OCI-LY3 (cell line): ENCODE measurements around the gene ESR1.

Experiments
- H2AFZ ChIP-seq: fragments of 200-600, 300-600 bp; shearing (Covaris generic); 2 replicates; pipeline ENCODE4 v1.6.0; 2014; ENCODE audit warnings: antibody characterized with exemption, low read depth, low read length
- H3K27ac ChIP-seq: fragments of 200-600, 300-600 bp; sonication (generic); 2 replicates; pipeline ENCODE4 v1.5.1; 2014; ENCODE audit warnings: mild to moderate bottlenecking, low read length, moderate library complexity, mixed read lengths
- H3K27me3 ChIP-seq: fragments of 200-600, 300-600 bp; sonication (generic); 2 replicates; pipeline ENCODE4 v1.6.1; 2014; ENCODE audit warnings: low read depth, low read length, mixed read lengths
- H3K36me3 ChIP-seq: fragments of 200-600, 300-600 bp; sonication (generic); replicated peaks from 2 replicates; pipeline ENCODE3; 2014; ENCODE audit warnings: low read depth, low read length, mixed read lengths
- H3K4me1 ChIP-seq: fragments of 300-600, 200-600 bp; sonication (generic); 2 replicates; pipeline ENCODE4 v1.6.1; 2014; ENCODE audit warnings: low read length, mixed read lengths
- H3K4me2 ChIP-seq: fragments of 200-600, 300-600 bp; sonication (generic); 2 replicates; pipeline ENCODE4 v1.6.1; 2014; ENCODE audit warnings: low read length, mixed read lengths
- H3K4me3 ChIP-seq: fragments of 300-600, 200-600 bp; sonication (generic); 2 replicates; pipeline ENCODE4 v1.5.1; 2014; ENCODE audit warnings: antibody characterized with exemption, mild to moderate bottlenecking, low read length, moderate library complexity
- H3K79me2 ChIP-seq: fragments of 300-600, 200-600 bp; shearing (Covaris generic); 2 replicates; pipeline ENCODE4 v1.6.1; 2014; ENCODE audit warnings: mild to moderate bottlenecking, low read length, mixed read lengths
- H3K9ac ChIP-seq: fragments of 300-600, 200-600 bp; shearing (Covaris generic); 2 replicates; pipeline ENCODE4 v1.6.0; 2014; ENCODE audit warnings: mild to moderate bottlenecking, low read length, moderate library complexity
- H3K9me3 ChIP-seq: fragments of 200-600, 300-600 bp; shearing (Covaris generic); 2 replicates; pipeline ENCODE4 v1.6.1; 2014; ENCODE audit warnings: low read length, mixed read lengths; ENCODE audit not compliant: insufficient read depth
- H4K20me1 ChIP-seq: fragments of 200-600, 300-600 bp; sonication (generic); 2 replicates; pipeline ENCODE4 v1.6.1; 2016; ENCODE audit warnings: low read length, mixed read lengths; ENCODE audit not compliant: insufficient read depth
- EZH2phosphoT487 ChIP-seq: fragments of 200-600 bp; shearing (Covaris generic); IDR thresholded peaks from 2 replicates; pipeline ENCODE4 v1.6.1; 2018; ENCODE audit warnings: antibody characterized with exemption, mixed run types, low read depth
- TF ChIP-seq, protein P1 (sequence below): fragments of 200-600, 300-600 bp; sonication (generic); IDR thresholded peaks from 2 replicates; pipeline ENCODE4 v1.5.1; 2014; ENCODE audit warnings: antibody characterized with exemption, low read length, low read depth

ESR1 gene

GRCh38 chr6:152173321-152173720, 365.8 kb downstream of the ESR1 start:
- Histone ChIP-seq H3K9me3 (peaks cover 5% of the 10 kb centered on the region; the same call in 1 of the 2 replicates), H2AFZ (no peak overlapping the region), H3K9ac (no peak overlapping the region), H3K4me3 (no peak overlapping the region), H3K27me3 (no peaks in the 10 kb centered on the region), H3K36me3 (peaks cover 5% of the 10 kb centered on the region), H3K4me1 (peaks cover 15% of the 10 kb centered on the region), H3K27ac (no peak overlapping the region), H3K4me2 (no peak overlapping the region), H4K20me1 (no peaks in the 10 kb centered on the region), H3K79me2 (no peaks in the 10 kb centered on the region)
- TF ChIP-seq, protein P1, sequence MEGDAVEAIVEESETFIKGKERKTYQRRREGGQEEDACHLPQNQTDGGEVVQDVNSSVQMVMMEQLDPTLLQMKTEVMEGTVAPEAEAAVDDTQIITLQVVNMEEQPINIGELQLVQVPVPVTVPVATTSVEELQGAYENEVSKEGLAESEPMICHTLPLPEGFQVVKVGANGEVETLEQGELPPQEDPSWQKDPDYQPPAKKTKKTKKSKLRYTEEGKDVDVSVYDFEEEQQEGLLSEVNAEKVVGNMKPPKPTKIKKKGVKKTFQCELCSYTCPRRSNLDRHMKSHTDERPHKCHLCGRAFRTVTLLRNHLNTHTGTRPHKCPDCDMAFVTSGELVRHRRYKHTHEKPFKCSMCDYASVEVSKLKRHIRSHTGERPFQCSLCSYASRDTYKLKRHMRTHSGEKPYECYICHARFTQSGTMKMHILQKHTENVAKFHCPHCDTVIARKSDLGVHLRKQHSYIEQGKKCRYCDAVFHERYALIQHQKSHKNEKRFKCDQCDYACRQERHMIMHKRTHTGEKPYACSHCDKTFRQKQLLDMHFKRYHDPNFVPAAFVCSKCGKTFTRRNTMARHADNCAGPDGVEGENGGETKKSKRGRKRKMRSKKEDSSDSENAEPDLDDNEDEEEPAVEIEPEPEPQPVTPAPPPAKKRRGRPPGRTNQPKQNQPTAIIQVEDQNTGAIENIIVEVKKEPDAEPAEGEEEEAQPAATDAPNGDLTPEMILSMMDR, result no peak
- no peak for TF ChIP-seq EZH2phosphoT487

- Histone ChIP-seq H3K27ac (no peak overlapping the region), H3K4me1 (peaks cover 15% of the 10 kb centered on the region), H3K4me2 (no peak overlapping the region), H3K9me3 (peaks cover 5% of the 10 kb centered on the region; the same call in 1 of the 2 replicates), H3K9ac (no peak overlapping the region), H4K20me1 (no peaks in the 10 kb centered on the region), H3K27me3 (no peaks in the 10 kb centered on the region), H3K79me2 (no peaks in the 10 kb centered on the region), H2AFZ (no peak overlapping the region), H3K36me3 (peaks cover 5% of the 10 kb centered on the region), H3K4me3 (no peak overlapping the region)
- TF ChIP-seq, protein P1, result no peak
- TF ChIP-seq EZH2phosphoT487, result no peak
Measured at GRCh38 chr6:152173957-152174356, 366.5 kb downstream of the ESR1 start.

DNA sequence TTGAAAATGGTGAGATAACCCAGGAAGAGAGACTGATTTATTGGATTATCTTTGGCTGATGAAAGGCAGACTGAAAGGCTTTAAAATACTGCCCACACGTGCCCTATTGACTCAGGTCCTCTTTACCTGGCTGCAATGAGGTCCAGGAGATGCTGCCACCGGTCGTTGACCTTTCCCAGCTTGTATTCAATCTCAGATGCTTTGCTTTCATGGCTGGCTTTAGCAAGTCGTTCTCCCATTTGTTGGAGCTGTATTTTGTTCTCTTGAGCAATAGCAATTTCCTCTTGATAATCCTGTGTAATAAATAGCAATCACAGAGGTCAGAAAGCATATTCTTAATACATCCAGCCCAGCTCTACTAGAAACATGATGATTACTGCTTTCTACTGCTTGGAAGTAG, 368.8 kb downstream of the ESR1 start:
- Histone ChIP-seq H3K4me1 (peaks cover 6% of the 10 kb centered on the region), H3K4me3 (no peak overlapping the region), H3K9ac (no peak overlapping the region), H3K79me2 (no peaks in the 10 kb centered on the region), H4K20me1 (no peaks in the 10 kb centered on the region), H3K36me3 (no peaks in the 10 kb centered on the region), H3K4me2 (no peak overlapping the region), H3K9me3 (no peaks in the 10 kb centered on the region), H3K27me3 (no peaks in the 10 kb centered on the region), H2AFZ (no peak overlapping the region), H3K27ac (no peak overlapping the region)
- no peak for TF ChIP-seq EZH2phosphoT487
- TF ChIP-seq, protein P1, result no peak
